ENCODE data around the gene HLCS. TPM values are rescaled to one million over a fixed set of nuclear protein-coding genes. Genes with fewer than 3 reads are reported as not detected.

The HLCS gene
- polyA plus RNA-seq, 4 donors = 16.5 to 18.5 (median 17.6) TPM

- no peak for DNase-seq (ENCODE audit: low read depth in 4 of 4, low spot score in 3 of 4)
Measured at GRCh38 chr21:36732761-36733160, 233.7 kb downstream of the HLCS start.

GRCh38 chr21:36732217-36732616 is 234.3 kb downstream of the HLCS start:
- DNase-seq (ENCODE audit: low read depth in 4 of 4, low spot score in 3 of 4) = no peak

- DNase-seq (ENCODE audit: low read depth in 4 of 4, low spot score in 3 of 4) = no peak
Measured at GRCh38 chr21:36730291-36731281, 235.9 kb downstream of the HLCS start.

- no peak for DNase-seq (ENCODE audit: low read depth in 4 of 4, low spot score in 3 of 4)
Measured at GRCh38 chr21:36729310-36729970, 237.0 kb downstream of the HLCS start.

GRCh38 chr21:36728371-36729111 is 237.9 kb downstream of the HLCS start:
- DNase-seq (ENCODE audit: low read depth in 4 of 4, low spot score in 3 of 4) = no peak

- no peak for DNase-seq (ENCODE audit: low read depth in 4 of 4, low spot score in 3 of 4)
Measured at GRCh38 chr21:36727866-36728265, 238.6 kb downstream of the HLCS start.

- DNase-seq (ENCODE audit: low read depth in 4 of 4, low spot score in 3 of 4) = no peak
Measured at GRCh38 chr21:36725793-36726386, 240.6 kb downstream of the HLCS start.

- DNase-seq (ENCODE audit: low read depth in 4 of 4, low spot score in 3 of 4) = no peak
Measured at GRCh38 chr21:36724660-36725059, 241.8 kb downstream of the HLCS start.

GRCh38 chr21:36723371-36723881 is 243.0 kb downstream of the HLCS start:
- no peak for DNase-seq (ENCODE audit: low read depth in 4 of 4, low spot score in 3 of 4)

- DNase-seq (ENCODE audit: low read depth in 4 of 4, low spot score in 3 of 4) = no peak
Measured at GRCh38 chr21:36722370-36723368, 243.8 kb downstream of the HLCS start.

GRCh38 chr21:36721817-36722216 is 244.7 kb downstream of the HLCS start:
- DNase-seq (ENCODE audit: low read depth in 4 of 4, low spot score in 3 of 4) = no peak

- DNase-seq (ENCODE audit: low read depth in 4 of 4, low spot score in 3 of 4) = no peak
Measured at GRCh38 chr21:36719614-36720013, 246.9 kb downstream of the HLCS start.

GRCh38 chr21:36718951-36719501 is 247.4 kb downstream of the HLCS start:
- DNase-seq (ENCODE audit: low read depth in 4 of 4, low spot score in 3 of 4) = no peak

- no peak for DNase-seq (ENCODE audit: low read depth in 4 of 4, low spot score in 3 of 4)
Measured at GRCh38 chr21:36717976-36718375, 248.5 kb downstream of the HLCS start.

GRCh38 chr21:36716836-36717235 is 249.6 kb downstream of the HLCS start:
- no peak for DNase-seq (ENCODE audit: low read depth in 4 of 4, low spot score in 3 of 4)

- DNase-seq (ENCODE audit: low read depth in 4 of 4, low spot score in 3 of 4) = no peak
Measured at GRCh38 chr21:36716387-36716786, 250.1 kb downstream of the HLCS start.

GRCh38 chr21:36713746-36714145 is 252.7 kb downstream of the HLCS start:
- DNase-seq (ENCODE audit: low read depth in 4 of 4, low spot score in 3 of 4) = no peak

- no peak for DNase-seq (ENCODE audit: low read depth in 4 of 4, low spot score in 3 of 4)
Measured at GRCh38 chr21:36710729-36711048, 255.8 kb downstream of the HLCS start.

All from right renal pelvis (tissue), 4 donors.